Stimulated activated naive CD4-positive, alpha-beta T cell (primary cell): Measurements from ENCODE around the gene FAM209A.
"Not testable (repeated sequence)": the region's sequence is repeated elsewhere in the genome, so short reads cannot be mapped to it uniquely, and the experiment has no call there.

Experiments used
- DNase-seq, 6 experiments: peaks; one replicate each; lab custom pipeline; 2025; lab: John Stamatoyannopoulos, UW

Gene FAM209A

GRCh38 chr20:56524444-56524843 lies at the start of gene FAM209A:
Gene FAM209A, plus strand, starts transcription at chr20:56524744. Its CDS starts 65 bp downstream, at chr20:56524809.
- DNase-seq = not testable (repeated sequence)

- peak in 3 of 6 experiments; percentile 33 to 41 (median 41) for DNase-seq
Measured at GRCh38 chr20:56483970-56484369, 40.6 kb upstream of the FAM209A start.

- DNase-seq = no peak
Measured at GRCh38 chr20:56487216-56487615, 37.3 kb upstream of the FAM209A start.

- DNase-seq = no peak
Measured at GRCh38 chr20:56488566-56488965, 36.0 kb upstream of the FAM209A start.

- no peak for DNase-seq
Measured at GRCh38 chr20:56501116-56501515, 23.4 kb upstream of the FAM209A start.

GRCh38 chr20:56503916-56504315 lies 20.6 kb upstream of the FAM209A start:
- DNase-seq = no peak

GRCh38 chr20:56504373-56505005 lies 20.1 kb upstream of the FAM209A start:
- peak in 5 of 6 experiments; percentile 11 to 48 (median 19) for DNase-seq

GRCh38 chr20:56506103-56506502 lies 18.4 kb upstream of the FAM209A start:
- no peak for DNase-seq

GRCh38 chr20:56511926-56512325 lies 12.6 kb upstream of the FAM209A start:
- DNase-seq = no peak

GRCh38 chr20:56513161-56514150 lies 11.1 kb upstream of the FAM209A start:
- DNase-seq = no peak

- DNase-seq = no peak
Measured at GRCh38 chr20:56516631-56517030, 7.9 kb upstream of the FAM209A start.

GRCh38 chr20:56517211-56517610 lies 7.3 kb upstream of the FAM209A start:
- DNase-seq = no peak

GRCh38 chr20:56517641-56518040 lies 6.9 kb upstream of the FAM209A start:
- DNase-seq = no peak

GRCh38 chr20:56518126-56518525 lies 6.4 kb upstream of the FAM209A start:
- no peak for DNase-seq

GRCh38 chr20:56518721-56519398 lies 5.7 kb upstream of the FAM209A start:
- no peak for DNase-seq

GRCh38 chr20:56519551-56519950 lies 5.0 kb upstream of the FAM209A start:
- no peak for DNase-seq

- DNase-seq = no peak
Measured at GRCh38 chr20:56520180-56520579, 4.4 kb upstream of the FAM209A start.

GRCh38 chr20:56520746-56521354 lies 3.7 kb upstream of the FAM209A start:
- not testable (repeated sequence) for DNase-seq

- no peak for DNase-seq
Measured at GRCh38 chr20:56522311-56522710, 2.2 kb upstream of the FAM209A start.

GRCh38 chr20:56527521-56527920 lies 3.0 kb downstream of the FAM209A start:
- no peak for DNase-seq

GRCh38 chr20:56532946-56533345 lies 8.4 kb downstream of the FAM209A start, which contains the start of gene FAM209B:
Gene FAM209B, plus strand, starts transcription at chr20:56533246. Its CDS starts 96 bp downstream, at chr20:56533342.
- not testable (repeated sequence) for DNase-seq

GRCh38 chr20:56537997-56538396 lies 13.5 kb downstream of the FAM209A start:
- no peak for DNase-seq
